Stimulated activated CD8-positive, alpha-beta memory T cell treated with anti-CD3 and anti-CD28 coated beads, Interleukin-4, amount 100 ng/mL, for 24 hours (primary cell): ENCODE data around the gene CERK.
"Not testable (repeated sequence)": the region's sequence is repeated elsewhere in the genome, so short reads cannot be mapped to it uniquely, and the experiment has no call there.

Experiments used
- DNase-seq: peaks from one replicate; pipeline ENCODE4 v3.0.0-alpha.2; 2020; ENCODE audit warnings: low read depth

The CERK gene

GRCh38 chr22:46660604-46661201, 77.3 kb downstream of the CERK start:
- no peak for DNase-seq

GRCh38 chr22:46659791-46660186, 78.3 kb downstream of the CERK start:
- DNase-seq = no peak

- DNase-seq = no peak
Measured at GRCh38 chr22:46659059-46659790, 78.8 kb downstream of the CERK start.

GRCh38 chr22:46657996-46658947, 79.8 kb downstream of the CERK start:
- DNase-seq = no peak

DNA sequence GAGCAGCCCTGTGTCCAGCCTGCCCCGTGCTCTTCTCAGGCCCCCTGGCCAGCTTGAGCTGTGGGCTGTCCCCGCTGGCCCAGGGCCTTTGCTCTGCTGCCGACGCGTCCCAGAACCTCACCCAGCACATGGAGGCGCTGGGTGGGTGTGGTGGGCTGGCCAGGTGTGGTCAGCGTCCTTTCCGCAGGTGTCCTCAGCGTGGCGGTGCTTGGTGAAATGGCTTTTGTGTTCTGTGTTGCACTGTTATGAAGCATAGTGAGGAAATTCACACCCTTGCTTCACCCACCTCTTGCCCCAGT, 80.4 kb downstream of the CERK start:
- no peak for DNase-seq

GRCh38 chr22:46656856-46657654, 81.0 kb downstream of the CERK start:
- DNase-seq = no peak

- DNase-seq = no peak
Measured at GRCh38 chr22:46655861-46656608, 82.0 kb downstream of the CERK start.

- no peak for DNase-seq
Measured at GRCh38 chr22:46654927-46655595, 83.0 kb downstream of the CERK start.

DNA sequence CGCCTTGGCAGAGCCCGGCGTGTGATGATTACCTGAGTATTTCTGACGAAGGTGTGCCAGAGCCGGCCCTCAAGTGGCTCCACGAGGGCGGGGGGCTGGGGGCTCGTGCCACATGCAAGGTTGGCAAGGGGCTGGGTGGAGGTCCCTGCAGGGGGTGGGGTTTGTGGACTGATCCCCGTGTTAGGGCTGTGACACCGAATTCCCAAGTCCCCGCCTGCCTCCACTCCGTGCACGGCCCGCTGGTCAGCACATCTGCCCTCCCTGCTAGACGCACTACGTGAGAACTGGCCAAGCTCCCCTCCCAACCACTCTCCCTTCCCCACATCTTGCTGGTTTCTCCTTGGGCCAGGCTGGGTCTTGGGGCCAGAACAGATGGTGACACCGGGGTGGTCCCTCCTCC, 83.6 kb downstream of the CERK start:
- no peak for DNase-seq

- DNase-seq = peak; percentile 6
Measured at GRCh38 chr22:46653596-46653995, 84.5 kb downstream of the CERK start.

DNA sequence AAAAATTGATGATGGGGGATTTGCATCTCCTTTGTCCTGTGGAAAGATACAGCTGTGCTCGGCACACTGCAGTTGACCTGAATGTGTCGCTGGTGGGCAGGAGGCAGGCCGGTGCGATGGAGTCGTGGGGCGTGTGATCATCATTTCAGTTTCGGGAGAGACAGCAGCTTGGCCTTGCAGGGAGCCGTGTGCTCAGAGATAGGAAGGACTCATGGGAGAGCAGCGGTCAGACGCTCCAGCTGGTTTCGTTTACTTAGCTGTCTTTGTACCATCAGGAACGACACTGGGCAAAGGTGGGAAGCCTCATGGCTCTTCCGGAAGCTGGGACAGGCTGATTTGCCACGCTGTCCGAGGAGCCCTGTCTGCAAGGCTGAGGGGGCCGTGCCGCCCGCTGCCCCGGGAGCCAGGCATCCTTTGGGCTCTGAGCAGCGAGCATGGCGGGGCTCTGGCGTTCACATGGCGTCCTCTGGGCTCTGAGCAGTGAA, 85.2 kb downstream of the CERK start:
- no peak for DNase-seq

- no peak for DNase-seq
Measured at GRCh38 chr22:46652081-46652846, 85.8 kb downstream of the CERK start.

GRCh38 chr22:46651316-46651715, 86.7 kb downstream of the CERK start:
- no peak for DNase-seq

- DNase-seq = no peak
Measured at GRCh38 chr22:46650078-46650810, 87.8 kb downstream of the CERK start.

DNA sequence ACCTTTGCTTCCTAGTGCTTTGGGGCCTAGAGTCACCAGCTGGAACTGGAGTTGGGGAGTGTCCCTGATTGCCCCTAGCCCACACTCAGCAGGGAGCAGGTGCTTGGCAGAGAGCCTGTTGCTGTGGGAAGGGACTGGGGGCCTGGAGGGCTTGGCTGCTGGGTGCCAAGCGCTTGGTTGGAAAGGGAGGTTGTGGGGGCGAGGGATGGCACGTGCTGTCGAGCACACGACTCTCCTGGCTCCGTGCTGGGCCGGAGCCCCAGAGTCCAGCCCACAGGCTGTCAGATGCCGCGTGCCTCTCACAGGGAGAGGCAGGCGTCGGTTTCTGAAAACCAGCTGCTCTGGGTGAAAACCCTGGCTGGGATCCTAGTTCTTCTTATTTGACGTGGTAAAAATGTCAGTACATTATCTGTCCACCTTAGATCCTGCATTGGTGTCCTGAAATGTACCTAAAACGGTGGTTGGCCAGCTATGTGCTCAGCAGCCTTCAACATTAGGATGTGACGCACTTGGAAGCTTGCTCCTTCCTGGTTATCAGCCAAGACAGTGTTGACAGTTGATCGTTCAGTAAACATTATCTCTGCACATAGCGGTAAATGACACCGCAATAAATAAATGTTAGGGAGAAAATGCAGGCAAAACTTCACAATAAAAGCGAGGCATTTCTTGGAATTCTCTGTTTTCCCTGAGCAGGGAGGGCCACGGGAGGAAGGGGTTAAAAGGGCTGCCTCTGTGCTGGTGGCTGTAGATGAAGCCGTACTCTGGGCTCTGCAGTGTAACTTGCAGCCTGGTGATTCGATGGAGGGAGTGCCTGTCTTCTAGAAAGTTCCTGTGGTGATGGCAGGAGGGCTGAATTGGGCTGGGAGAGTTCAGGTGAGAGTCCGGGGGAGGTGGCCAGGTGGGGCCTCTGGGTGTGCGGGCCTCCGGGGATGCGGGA, 88.6 kb downstream of the CERK start:
- no peak for DNase-seq

DNA sequence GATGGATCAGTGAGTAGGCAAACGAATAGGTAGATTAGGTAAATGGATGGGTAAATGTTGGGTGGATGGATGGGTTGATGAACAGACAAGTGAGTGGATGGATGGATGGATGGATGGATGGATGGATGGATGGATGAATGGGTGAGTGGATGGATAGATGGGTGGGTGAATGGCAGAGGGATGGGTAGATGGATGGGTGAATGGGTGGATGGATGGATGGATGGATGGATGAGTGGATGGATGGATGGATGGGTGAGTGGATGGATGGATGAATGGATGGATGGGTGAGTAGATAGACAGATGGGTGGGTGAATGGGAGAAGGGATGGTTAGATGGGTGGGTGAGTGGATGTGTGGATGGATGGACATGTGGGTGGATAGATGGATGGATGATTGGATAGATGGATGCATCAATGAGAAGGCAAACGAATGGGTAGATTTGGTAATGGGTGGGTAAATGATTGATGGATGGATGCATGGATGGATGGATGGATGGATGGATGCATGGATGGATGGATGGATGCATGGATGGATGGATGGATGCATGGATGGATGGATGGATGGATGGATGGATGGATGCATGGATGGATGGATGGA, 89.7 kb downstream of the CERK start:
- DNase-seq = not testable (repeated sequence)

DNA sequence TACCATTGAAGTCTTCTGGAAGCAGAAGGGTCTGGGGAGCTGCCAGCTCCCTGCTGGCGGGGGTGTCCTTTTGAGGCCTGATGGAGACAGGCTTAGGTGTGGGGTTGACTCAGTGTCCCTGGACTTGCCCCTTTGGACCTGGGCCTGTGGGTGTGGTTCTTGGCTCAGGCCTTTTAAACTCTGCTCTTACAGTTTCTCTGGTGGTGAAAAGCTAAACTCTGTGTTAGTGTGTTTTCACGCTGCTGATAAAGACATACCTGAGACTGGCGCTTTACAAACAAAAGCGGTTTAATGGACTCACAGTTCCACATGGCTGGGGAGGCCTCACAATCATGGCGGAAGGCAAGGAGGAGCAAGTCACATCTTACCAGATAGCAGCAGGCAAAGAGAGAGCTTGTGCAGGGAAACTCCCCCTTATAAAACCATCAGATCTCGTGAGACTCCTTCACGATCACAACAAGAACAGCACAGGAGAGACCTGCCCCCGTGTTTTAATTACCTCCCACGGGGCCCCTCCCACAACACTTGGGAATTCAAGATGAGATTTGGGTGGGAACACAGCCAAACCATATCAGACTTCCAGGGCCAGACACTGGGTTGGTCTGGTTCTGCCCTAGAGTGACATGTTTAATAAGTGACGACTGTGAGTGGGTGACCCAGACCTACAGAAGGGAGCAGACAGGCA, 91.4 kb downstream of the CERK start:
- no peak for DNase-seq
